Measurements from ENCODE around the gene CHKA.

CHKA gene

GRCh38 chr11:68016904-68017817 is 104.0 kb downstream of the CHKA start:
- H3K9ac ChIP-seq, result no peak overlapping the region; the same call in 1 of the 2 replicates
- no peaks in the 10 kb centered on the region for H3K27me3 ChIP-seq
- peaks cover 75% of the 10 kb centered on the region for H3K4me1 ChIP-seq
- no peaks in the 10 kb centered on the region for H4K20me1 ChIP-seq
- 0 out of 2 replicates have a peak overlapping the region, but pooled peaks have one; percentile 6 for H3K4me3 ChIP-seq
- peak overlapping the region; percentile 45 for H3K27ac ChIP-seq
- peaks cover 11% of the 10 kb centered on the region; the same call in 1 of the 2 replicates for H3K36me3 ChIP-seq
- peak overlapping the region; percentile 74 for H3K4me2 ChIP-seq
- H3K9me3 ChIP-seq, result no peaks in the 10 kb centered on the region
- no peak for TF ChIP-seq Cebpa-rat (IDR thresholded peaks at IDR 0.05)

DNA sequence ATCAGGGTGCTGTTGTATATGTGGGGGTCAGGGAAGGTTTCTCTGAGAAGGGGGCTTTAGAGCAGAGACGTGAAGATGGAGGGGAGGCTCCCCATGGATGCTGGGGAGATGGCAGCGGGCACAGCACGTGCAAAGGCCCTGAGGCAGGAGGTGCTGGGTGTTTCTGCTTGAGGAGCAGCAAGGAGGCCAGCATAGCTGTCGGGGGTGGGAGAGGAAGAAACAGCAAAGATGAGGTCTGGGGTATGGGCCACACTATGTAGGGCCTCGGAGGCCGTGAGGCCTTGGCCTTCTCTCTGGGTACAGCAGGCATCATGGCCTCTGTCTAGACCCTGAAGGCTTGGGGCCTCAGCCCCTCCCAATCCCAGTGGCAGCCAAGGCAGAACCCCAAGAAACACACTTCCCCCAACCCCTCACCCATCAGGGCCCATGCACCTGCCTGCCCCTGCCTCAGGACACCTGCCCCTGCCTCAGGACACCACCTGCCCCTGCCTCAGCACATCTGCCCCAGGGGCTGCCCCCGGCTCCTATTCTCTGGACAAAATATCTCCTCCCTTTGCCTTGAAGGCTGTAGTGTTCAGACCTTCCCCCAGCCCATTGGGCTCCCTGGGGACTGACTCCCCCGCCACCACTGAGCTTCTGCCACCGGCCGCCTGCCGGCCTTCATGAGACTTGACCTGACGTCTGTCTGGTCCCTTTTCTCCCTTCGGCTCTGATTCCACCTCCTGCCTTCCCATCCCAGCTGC is 104.9 kb downstream of the CHKA start:
- H3K9ac ChIP-seq, result no peak overlapping the region; the same call in 1 of the 2 replicates

GRCh38 chr11:68015467-68015866 is 105.7 kb downstream of the CHKA start:
- no peak overlapping the region for H3K27ac ChIP-seq
- H3K27me3 ChIP-seq, result no peaks in the 10 kb centered on the region
- H3K4me2 ChIP-seq, result peak overlapping the region; percentile 100; the same call in 1 of the 2 replicates
- 0 out of 2 replicates have a peak, but pooled peaks cover 5% of the 10 kb centered on the region for H3K36me3 ChIP-seq
- no peak overlapping the region for H3K4me3 ChIP-seq
- no peak overlapping the region for H3K9ac ChIP-seq
- TF ChIP-seq Cebpa-rat (IDR thresholded peaks at IDR 0.05), result no peak
- H3K4me1 ChIP-seq, result peaks cover 78% of the 10 kb centered on the region
- no peaks in the 10 kb centered on the region for H4K20me1 ChIP-seq
- H3K9me3 ChIP-seq, result no peaks in the 10 kb centered on the region

More for the DNA sequence above, 104.9 kb downstream of the CHKA start:
- Histone ChIP-seq H3K27ac (peak overlapping the region; percentile 45), H4K20me1 (no peaks in the 10 kb centered on the region), H3K4me3 (0 out of 2 replicates have a peak overlapping the region, but pooled peaks have one; percentile 6), H3K4me1 (peaks cover 78% of the 10 kb centered on the region), H3K27me3 (no peaks in the 10 kb centered on the region), H3K9me3 (no peaks in the 10 kb centered on the region), H3K36me3 (0 out of 2 replicates have a peak, but pooled peaks cover 5% of the 10 kb centered on the region), H3K4me2 (peak overlapping the region; percentile 74)
- TF ChIP-seq Cebpa-rat (IDR thresholded peaks at IDR 0.05), result no peak

GRCh38 chr11:68014947-68015447 is 106.2 kb downstream of the CHKA start:
- peak overlapping the region; percentile 100 for H3K4me2 ChIP-seq
- H3K36me3 ChIP-seq, result 0 out of 2 replicates have a peak, but pooled peaks cover 5% of the 10 kb centered on the region
- peak overlapping the region; percentile 96 for H3K27ac ChIP-seq
- H3K9me3 ChIP-seq, result no peaks in the 10 kb centered on the region
- no peaks in the 10 kb centered on the region for H3K27me3 ChIP-seq
- peak overlapping the region; percentile 73 for H3K9ac ChIP-seq
- H3K4me1 ChIP-seq, result peaks cover 78% of the 10 kb centered on the region
- TF ChIP-seq Cebpa-rat (IDR thresholded peaks at IDR 0.05), result no peak
- H3K4me3 ChIP-seq, result no peak overlapping the region
- no peaks in the 10 kb centered on the region for H4K20me1 ChIP-seq

DNA sequence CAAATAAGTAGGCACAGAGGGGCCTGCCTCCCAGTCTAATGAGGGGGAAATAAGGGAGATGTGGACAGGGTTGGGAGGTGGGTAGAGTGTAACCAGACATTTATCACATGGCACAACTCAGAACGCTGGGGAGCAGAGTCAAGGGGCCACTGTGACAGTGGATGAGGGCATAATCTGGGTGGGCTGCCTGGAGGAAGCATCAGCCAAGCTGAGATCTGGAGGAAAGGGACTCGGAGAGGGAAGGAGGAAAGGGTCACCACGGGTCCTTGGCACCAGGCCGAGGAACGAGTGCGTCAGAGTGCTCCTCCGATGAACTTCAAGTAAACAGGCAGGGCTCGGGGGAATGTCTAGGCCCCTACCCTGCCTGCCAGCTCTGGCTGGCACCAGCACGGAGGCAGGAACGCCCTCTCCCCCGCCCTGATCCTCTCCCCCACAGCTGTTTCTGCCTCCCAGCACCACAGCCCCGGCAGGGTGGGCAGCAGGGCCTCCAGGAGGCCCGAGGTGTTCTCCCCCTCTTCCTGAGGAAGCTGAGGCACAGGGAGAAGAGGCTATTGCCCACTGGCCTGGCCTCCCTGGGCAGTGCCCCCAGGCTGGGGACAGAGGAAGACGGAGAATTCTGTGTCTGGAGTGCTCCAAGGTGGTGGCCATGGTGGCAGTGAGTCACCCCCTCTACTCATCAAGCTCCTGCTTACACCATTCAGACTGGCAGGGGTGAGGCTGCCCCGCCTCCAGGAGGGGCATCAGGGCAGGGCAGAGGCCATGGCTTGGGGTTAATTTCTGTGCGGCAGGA is 106.8 kb downstream of the CHKA start:
- H3K36me3 ChIP-seq, result 0 out of 2 replicates have a peak, but pooled peaks cover 5% of the 10 kb centered on the region
- peak overlapping the region; percentile 96 for H3K27ac ChIP-seq
- no peaks in the 10 kb centered on the region for H4K20me1 ChIP-seq
- no peak for TF ChIP-seq Cebpa-rat (IDR thresholded peaks at IDR 0.05)
- peak overlapping the region; percentile 73 for H3K9ac ChIP-seq
- H3K9me3 ChIP-seq, result no peaks in the 10 kb centered on the region
- peaks cover 84% of the 10 kb centered on the region for H3K4me1 ChIP-seq
- H3K4me2 ChIP-seq, result peak overlapping the region; percentile 100
- H3K27me3 ChIP-seq, result no peaks in the 10 kb centered on the region
- no peak overlapping the region for H3K4me3 ChIP-seq

DNA sequence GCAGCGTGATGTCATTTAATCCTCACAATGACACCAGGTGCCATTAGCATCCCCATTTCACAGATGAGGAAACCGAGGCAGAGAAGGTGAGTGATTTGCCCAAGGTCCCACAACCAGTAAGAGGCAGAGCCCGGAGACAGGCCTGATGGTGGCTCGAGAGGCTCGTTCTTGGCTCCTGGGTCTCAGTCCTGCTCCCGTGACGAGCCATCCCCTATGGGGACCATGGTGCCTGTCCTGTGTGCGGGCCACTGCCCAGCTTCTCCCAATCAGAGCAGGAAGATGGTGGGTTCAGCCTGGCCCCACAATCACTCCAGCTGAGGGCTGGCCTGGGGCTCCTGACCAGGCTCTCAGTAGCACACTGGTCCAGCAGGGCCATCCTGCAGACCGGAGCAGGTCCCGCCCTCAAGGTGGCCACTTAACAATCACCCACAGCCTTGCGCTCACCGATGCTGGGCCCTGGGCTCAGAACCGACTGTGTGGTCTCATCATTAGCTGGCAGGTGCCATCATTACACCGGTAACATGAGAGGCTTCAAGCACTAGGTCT is 107.5 kb downstream of the CHKA start:
- TF ChIP-seq Cebpa-rat (IDR thresholded peaks at IDR 0.05), result no peak
- Histone ChIP-seq H3K36me3 (0 out of 2 replicates have a peak, but pooled peaks cover 5% of the 10 kb centered on the region), H3K27me3 (no peaks in the 10 kb centered on the region), H3K4me3 (no peak overlapping the region), H3K27ac (peak overlapping the region; percentile 96), H3K9ac (peak overlapping the region; percentile 73; the same call in 1 of the 2 replicates), H3K9me3 (no peaks in the 10 kb centered on the region), H3K4me2 (peak overlapping the region; percentile 100), H3K4me1 (peaks cover 90% of the 10 kb centered on the region), H4K20me1 (no peaks in the 10 kb centered on the region)

- no peaks in the 10 kb centered on the region for H3K27me3 ChIP-seq
- H4K20me1 ChIP-seq, result no peaks in the 10 kb centered on the region
- H3K27ac ChIP-seq, result peak overlapping the region; percentile 96
- no peak for TF ChIP-seq Cebpa-rat (IDR thresholded peaks at IDR 0.05)
- 0 out of 2 replicates have a peak, but pooled peaks cover 5% of the 10 kb centered on the region for H3K36me3 ChIP-seq
- H3K4me1 ChIP-seq, result peaks cover 97% of the 10 kb centered on the region
- no peaks in the 10 kb centered on the region for H3K9me3 ChIP-seq
- H3K4me2 ChIP-seq, result peak overlapping the region; percentile 100
- H3K9ac ChIP-seq, result peak overlapping the region; percentile 84; the same call in 1 of the 2 replicates
- H3K4me3 ChIP-seq, result no peak overlapping the region
Observed at GRCh38 chr11:68012843-68013610, 108.2 kb downstream of the CHKA start.
